Smooth muscle cell (in vitro differentiated cells): ENCODE results near the gene TRAPPC11. TPM values are rescaled to one million over a fixed set of nuclear protein-coding genes. Genes with fewer than 3 reads are reported as not detected.

ENCODE experiments used
- DNase-seq: peaks from one replicate; lab custom pipeline; 2025; ENCODE audit not compliant: unreplicated experiment; lab: John Stamatoyannopoulos, UW
- H2AFZ ChIP-seq: fragments of 200-600 bp; sonication (generic); 2 replicates; pipeline ENCODE4 v1.6.0; 2016; ENCODE audit warnings: antibody characterized with exemption, low read depth, mild to moderate bottlenecking
- H3F3A ChIP-seq: fragments of 200-600 bp; sonication (generic); 2 replicates; pipeline ENCODE4 v1.6.0; 2017; ENCODE audit warnings: antibody characterized with exemption, low read depth
- H3K27ac ChIP-seq: fragments of 200-600 bp; sonication (generic); 2 replicates; pipeline ENCODE4 v1.5.1; 2016; ENCODE audit warnings: low read depth, mild to moderate bottlenecking
- H3K27me3 ChIP-seq: fragments of 200-600 bp; sonication (generic); 2 replicates; pipeline ENCODE4 v1.6.1; 2016; ENCODE audit warnings: low read depth, mild to moderate bottlenecking
- H3K36me3 ChIP-seq: fragments of 200-600 bp; sonication (generic); 2 replicates; pipeline ENCODE4 v1.5.1; 2016; ENCODE audit warnings: low read depth
- H3K4me1 ChIP-seq: fragments of 200-600 bp; sonication (generic); 2 replicates; pipeline ENCODE4 v1.5.1; 2016; ENCODE audit warnings: low read depth
- H3K4me2 ChIP-seq: fragments of 200-600 bp; sonication (generic); 2 replicates; pipeline ENCODE4 v1.6.0; 2016; ENCODE audit warnings: mild to moderate bottlenecking
- H3K4me3 ChIP-seq: fragments of 200-600 bp; sonication (generic); 2 replicates; pipeline ENCODE4 v1.5.1; 2016; ENCODE audit warnings: mild to moderate bottlenecking
- H3K79me2 ChIP-seq: fragments of 200-600 bp; sonication (generic); 2 replicates; pipeline ENCODE4 v1.6.0; 2016; ENCODE audit warnings: low read depth, mild to moderate bottlenecking
- H3K9ac ChIP-seq: fragments of 200-600 bp; sonication (generic); 2 replicates; pipeline ENCODE4 v1.6.0; 2016; ENCODE audit warnings: low read depth
- H3K9me3 ChIP-seq: fragments of 200-600 bp; sonication (generic); replicated peaks from 2 replicates; pipeline ENCODE4 v1.5.1; 2016; ENCODE audit warnings: low read depth
- H4K20me1 ChIP-seq: fragments of 200-600 bp; sonication (generic); 2 replicates; pipeline ENCODE4 v1.6.0; 2016; ENCODE audit warnings: low read depth
- CTCF ChIP-seq: fragments of 200-600 bp; sonication (generic); IDR thresholded peaks from 2 replicates; pipeline ENCODE4 v1.5.1; 2017; ENCODE audit warnings: borderline replicate concordance, mild to moderate bottlenecking, antibody characterized with exemption; ENCODE audit not compliant: insufficient read depth, poor library complexity, severe bottlenecking
- WGBS: methylation state at CpG from one replicate; pipeline ENCODE4 v1.1.7; 2016; ENCODE audit warnings: low lambda C conversion rate; 5-methylcytosine and 5-hydroxymethylcytosine counted together
- polyA plus RNA-seq: library from polyadenylated mRNA; unstranded; fragments of >200 nt; fragmentation: Nextera tagmentation; extraction: Ambion mirVana; gene quantifications from 2 replicates; pipeline ENCODE4 v1.2.1, GENCODE V29; 2016
- total RNA-seq: library from RNA; depleted of rRNA; stranded (reverse); fragments of >200 nt; gene quantifications from 2 replicates; pipeline ENCODE4 v1.2.3, GENCODE V29; 2014

TRAPPC11 gene
- total and polyA plus RNA-seq, 2 experiments from 2014 or later = 12.4 to 41.0 TPM

- Histone ChIP-seq H3K9ac (no peak overlapping the region), H3K4me3 (no peak overlapping the region), H3K4me2 (no peak overlapping the region), H3K36me3 (no peaks in the 10 kb centered on the region), H3F3A (no peaks in the 10 kb centered on the region), H3K27ac (no peak overlapping the region), H3K9me3 (no peaks in the 10 kb centered on the region), H4K20me1 (no peaks in the 10 kb centered on the region), H3K79me2 (no peaks in the 10 kb centered on the region), H3K4me1 (no peaks in the 10 kb centered on the region), H2AFZ (no peak overlapping the region), H3K27me3 (no peaks in the 10 kb centered on the region)
- WGBS = 98% methylated on average over 5 of the region's 5 CpGs
- no peak for TF ChIP-seq CTCF
- no peak for DNase-seq
Observed at GRCh38 chr4:183729069-183729406, 69.9 kb downstream of the TRAPPC11 start.

GRCh38 chr4:183729430-183730328 lies 70.6 kb downstream of the TRAPPC11 start:
- Histone ChIP-seq H3K27me3 (no peaks in the 10 kb centered on the region), H3K36me3 (no peaks in the 10 kb centered on the region), H3K9ac (no peak overlapping the region), H3F3A (no peaks in the 10 kb centered on the region), H3K4me2 (no peak overlapping the region), H3K9me3 (no peaks in the 10 kb centered on the region), H3K79me2 (no peaks in the 10 kb centered on the region), H3K4me1 (no peaks in the 10 kb centered on the region), H2AFZ (no peak overlapping the region), H3K27ac (peak overlapping the region; percentile 33), H4K20me1 (no peaks in the 10 kb centered on the region), H3K4me3 (no peak overlapping the region)
- TF ChIP-seq CTCF = no peak
- no peak for DNase-seq
- 70% methylated on average over 13 of the region's 13 CpGs for WGBS

- Histone ChIP-seq H2AFZ (no peak overlapping the region), H3F3A (no peaks in the 10 kb centered on the region), H3K9me3 (no peaks in the 10 kb centered on the region), H3K9ac (no peak overlapping the region), H3K27me3 (no peaks in the 10 kb centered on the region), H3K79me2 (no peaks in the 10 kb centered on the region), H4K20me1 (no peaks in the 10 kb centered on the region), H3K27ac (no peak overlapping the region), H3K4me2 (no peak overlapping the region), H3K4me1 (no peaks in the 10 kb centered on the region), H3K36me3 (no peaks in the 10 kb centered on the region), H3K4me3 (no peak overlapping the region)
- TF ChIP-seq CTCF = no peak
- 91% methylated on average over 8 of the region's 8 CpGs for WGBS
- no peak for DNase-seq
Observed at GRCh38 chr4:183732296-183732695, 73.2 kb downstream of the TRAPPC11 start.

GRCh38 chr4:183733181-183733580 lies 74.1 kb downstream of the TRAPPC11 start:
- no peak for DNase-seq
- no peak overlapping the region for H3K4me3 ChIP-seq
- H3K27me3 ChIP-seq = no peaks in the 10 kb centered on the region
- H3K4me2 ChIP-seq = no peak overlapping the region
- H3K36me3 ChIP-seq = no peaks in the 10 kb centered on the region
- H3F3A ChIP-seq = no peaks in the 10 kb centered on the region
- H3K9ac ChIP-seq = no peak overlapping the region
- no peaks in the 10 kb centered on the region for H3K9me3 ChIP-seq
- no peaks in the 10 kb centered on the region for H3K79me2 ChIP-seq
- H4K20me1 ChIP-seq = no peaks in the 10 kb centered on the region
- no peaks in the 10 kb centered on the region for H3K4me1 ChIP-seq
- TF ChIP-seq CTCF = no peak
- H3K27ac ChIP-seq = no peak overlapping the region
- WGBS = 91% methylated on average over 11 of the region's 11 CpGs
- H2AFZ ChIP-seq = no peak overlapping the region
